Measurements from ENCODE around the gene ERFE.
A peak's percentile ranks its signal among the peaks of the same experiment; 100 is the strongest.

Gene ERFE

DNA sequence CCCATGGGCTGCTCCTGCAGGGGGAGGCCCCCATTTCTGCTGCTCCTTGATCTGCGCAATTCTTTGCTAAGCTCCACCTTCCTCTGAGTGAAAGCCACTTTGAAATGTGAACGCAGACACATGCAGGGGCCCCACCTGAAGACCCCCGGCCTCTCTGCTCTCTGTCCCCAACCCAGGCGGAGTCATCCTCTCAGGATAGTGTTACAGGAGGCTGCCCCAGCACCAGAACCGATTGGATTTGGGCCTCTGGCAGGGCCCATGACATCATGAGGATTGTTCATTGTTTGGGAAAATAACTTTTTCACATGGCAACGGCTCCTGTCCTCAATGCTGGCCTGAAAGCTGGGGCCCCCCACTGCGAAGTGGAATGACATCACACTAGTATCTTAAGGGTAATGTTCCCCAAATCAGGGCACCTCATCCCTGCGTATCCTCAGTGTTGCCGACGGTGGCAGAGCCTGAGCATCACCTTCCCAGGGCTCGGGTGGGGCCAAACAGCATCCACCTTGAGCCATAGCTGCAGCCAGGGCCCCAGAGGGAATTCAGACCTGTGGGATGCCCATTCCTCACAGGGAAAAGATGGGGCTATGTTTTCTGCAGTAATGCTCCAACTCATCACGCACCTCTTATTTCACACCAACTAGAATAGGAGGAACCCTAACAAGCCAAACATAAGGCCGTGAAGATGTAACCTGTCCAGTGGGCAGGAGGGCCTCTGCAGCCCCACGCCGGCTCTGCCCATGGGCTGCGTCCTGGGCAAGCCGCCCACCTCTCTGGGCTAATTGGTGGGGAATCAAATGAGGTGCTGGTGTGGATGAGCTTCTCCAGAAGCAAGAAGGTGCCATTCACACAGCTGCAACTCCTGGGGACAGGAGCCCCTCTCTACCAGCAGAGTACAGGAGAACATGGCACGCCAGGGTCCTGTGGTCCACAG is 2.7 kb upstream of the ERFE start:
- no peak overlapping the region for H3K27ac ChIP-seq (ENCODE audit: low read depth, low read length)
- H3K9me3 ChIP-seq (ENCODE audit: control insufficient read depth in 5 of 5, low read length in 5 of 5): peaks cover 0 to 3% (median 0%) of the 10 kb centered on the region in 5 donors
- H3K9ac ChIP-seq (ENCODE audit: low read length in 5 of 5): no peak overlapping the region
- H3K36me3 ChIP-seq (ENCODE audit: control insufficient read depth in 5 of 5, insufficient read depth in 5 of 5, low read length in 5 of 5): no peaks in the 10 kb centered on the region
- H3K4me1 ChIP-seq (ENCODE audit: control insufficient read depth in 5 of 5, insufficient read depth in 5 of 5, low read length in 5 of 5): peaks cover 0 to 22% (median 9%) of the 10 kb centered on the region in 5 donors
- no peak overlapping the region for H3K4me3 ChIP-seq (ENCODE audit: low read depth in 1 of 5, low read length in 5 of 5)
- peaks cover 9 to 17% (median 13%) of the 10 kb centered on the region in 5 donors for H3K27me3 ChIP-seq (ENCODE audit: control insufficient read depth in 5 of 5, insufficient read depth in 4 of 5, low read length in 5 of 5)

DNA sequence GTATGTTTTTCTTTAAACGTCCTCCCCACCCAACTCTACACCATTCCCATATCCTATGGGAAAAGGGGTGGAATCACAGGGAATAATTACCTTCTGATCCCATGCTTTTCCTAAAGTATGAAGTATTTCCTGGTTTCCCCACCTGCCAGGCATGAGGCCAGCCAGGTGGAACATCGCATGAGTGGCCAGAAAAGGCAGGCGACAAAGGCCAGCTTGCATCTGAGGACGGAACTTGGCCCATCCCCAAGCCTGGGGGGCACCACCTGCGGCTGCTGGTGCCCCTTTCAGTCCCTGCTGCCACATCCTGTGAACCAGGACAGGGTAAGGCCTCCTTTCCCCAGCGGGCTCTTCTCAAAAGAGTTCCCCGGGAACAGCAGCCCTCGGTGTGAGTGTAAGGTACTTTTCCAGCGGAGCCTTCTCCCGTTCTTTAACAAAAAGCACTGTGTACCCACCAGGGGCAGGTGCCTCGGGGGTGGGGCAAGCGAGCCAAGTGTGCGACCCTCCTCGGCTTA is 1.2 kb upstream of the ERFE start:
- Histone ChIP-seq H3K9ac (ENCODE audit: low read length in 5 of 5) (no peak overlapping the region), H3K36me3 (ENCODE audit: control insufficient read depth in 5 of 5, insufficient read depth in 5 of 5, low read length in 5 of 5) (no peaks in the 10 kb centered on the region), H3K4me3 (ENCODE audit: low read depth in 1 of 5, low read length in 5 of 5) (no peak overlapping the region), H3K27me3 (ENCODE audit: control insufficient read depth in 5 of 5, insufficient read depth in 4 of 5, low read length in 5 of 5) (peaks cover 11 to 28% (median 18%) of the 10 kb centered on the region in 5 donors), H3K9me3 (ENCODE audit: control insufficient read depth in 5 of 5, low read length in 5 of 5) (peaks cover 0 to 3% (median 0%) of the 10 kb centered on the region in 5 donors), H3K4me1 (ENCODE audit: control insufficient read depth in 5 of 5, insufficient read depth in 5 of 5, low read length in 5 of 5) (peaks cover 0 to 22% (median 9%) of the 10 kb centered on the region in 5 donors), H3K27ac (ENCODE audit: low read depth, low read length) (no peak overlapping the region)

DNA sequence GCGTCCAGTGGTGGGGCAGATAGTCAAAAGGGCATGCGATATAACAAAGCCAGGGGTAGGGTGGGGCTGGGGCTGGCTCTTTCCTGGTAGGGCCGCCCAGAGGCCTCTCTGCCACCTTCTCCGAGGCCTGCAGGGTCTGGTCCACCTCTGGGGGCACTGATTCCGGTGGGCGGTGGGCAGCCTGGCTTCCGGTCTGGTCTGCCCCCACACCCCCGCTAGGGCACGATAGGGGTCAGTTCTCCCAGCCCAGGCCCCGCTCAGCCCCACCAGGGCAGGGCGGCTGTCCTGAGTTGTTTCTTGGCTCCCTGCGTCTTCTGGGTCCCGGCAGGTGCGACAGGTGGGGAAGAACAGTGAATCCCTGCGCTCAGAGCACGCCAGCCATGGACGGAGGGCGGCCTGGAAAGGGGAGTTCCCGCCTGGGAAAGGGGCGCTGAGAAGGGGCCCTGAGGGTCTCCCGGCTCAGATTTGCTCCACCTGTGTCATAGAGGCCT is 707 bp upstream of the ERFE start:
- peaks cover 0 to 3% (median 0%) of the 10 kb centered on the region in 5 donors for H3K9me3 ChIP-seq (ENCODE audit: control insufficient read depth in 5 of 5, low read length in 5 of 5)
- peaks cover 16 to 33% (median 23%) of the 10 kb centered on the region in 5 donors for H3K27me3 ChIP-seq (ENCODE audit: control insufficient read depth in 5 of 5, insufficient read depth in 4 of 5, low read length in 5 of 5)
- peaks cover 0 to 20% (median 6%) of the 10 kb centered on the region in 5 donors for H3K4me1 ChIP-seq (ENCODE audit: control insufficient read depth in 5 of 5, insufficient read depth in 5 of 5, low read length in 5 of 5)
- H3K36me3 ChIP-seq (ENCODE audit: control insufficient read depth in 5 of 5, insufficient read depth in 5 of 5, low read length in 5 of 5): no peaks in the 10 kb centered on the region
- H3K9ac ChIP-seq (ENCODE audit: low read length in 5 of 5): no peak overlapping the region
- no peak overlapping the region for H3K4me3 ChIP-seq (ENCODE audit: low read depth in 1 of 5, low read length in 5 of 5)
- H3K27ac ChIP-seq (ENCODE audit: low read depth, low read length): no peak overlapping the region

DNA sequence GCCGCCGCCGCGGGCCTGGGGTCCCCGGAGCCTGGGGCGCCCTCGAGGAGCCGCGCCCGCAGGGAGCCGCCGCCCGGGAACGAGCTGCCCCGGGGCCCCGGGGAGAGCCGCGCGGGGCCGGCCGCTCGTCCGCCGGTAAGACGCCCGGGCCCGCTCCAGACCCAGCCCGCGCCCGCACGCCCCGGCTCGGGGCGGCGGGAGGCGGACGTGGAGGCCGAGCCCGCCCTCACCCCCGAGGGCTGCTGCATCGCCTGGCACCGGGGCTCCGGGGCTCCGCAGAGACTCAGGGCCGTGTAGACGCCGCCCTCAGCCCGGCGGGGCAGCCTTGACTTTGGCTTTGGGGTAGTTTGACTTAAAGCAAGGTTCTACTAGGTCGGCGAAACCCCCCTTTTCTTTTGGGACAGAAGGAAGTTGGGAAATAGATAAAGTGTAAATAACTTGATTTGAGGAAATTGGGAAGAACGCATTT is 335 bp downstream of the ERFE start:
- peaks cover 20 to 38% (median 26%) of the 10 kb centered on the region in 5 donors for H3K27me3 ChIP-seq (ENCODE audit: control insufficient read depth in 5 of 5, insufficient read depth in 4 of 5, low read length in 5 of 5)
- H3K9ac ChIP-seq (ENCODE audit: low read length in 5 of 5): no peak overlapping the region
- peaks cover 0 to 24% (median 12%) of the 10 kb centered on the region in 5 donors for H3K4me1 ChIP-seq (ENCODE audit: control insufficient read depth in 5 of 5, insufficient read depth in 5 of 5, low read length in 5 of 5)
- H3K9me3 ChIP-seq (ENCODE audit: control insufficient read depth in 5 of 5, low read length in 5 of 5): peaks cover 0 to 2% (median 0%) of the 10 kb centered on the region in 5 donors
- no peaks in the 10 kb centered on the region for H3K36me3 ChIP-seq (ENCODE audit: control insufficient read depth in 5 of 5, insufficient read depth in 5 of 5, low read length in 5 of 5)
- H3K4me3 ChIP-seq (ENCODE audit: low read depth in 1 of 5, low read length in 5 of 5): peak overlapping the region in 3 of 5 donors; percentile 31 to 42 (median 42)
- H3K27ac ChIP-seq (ENCODE audit: low read depth, low read length): no peak overlapping the region

DNA sequence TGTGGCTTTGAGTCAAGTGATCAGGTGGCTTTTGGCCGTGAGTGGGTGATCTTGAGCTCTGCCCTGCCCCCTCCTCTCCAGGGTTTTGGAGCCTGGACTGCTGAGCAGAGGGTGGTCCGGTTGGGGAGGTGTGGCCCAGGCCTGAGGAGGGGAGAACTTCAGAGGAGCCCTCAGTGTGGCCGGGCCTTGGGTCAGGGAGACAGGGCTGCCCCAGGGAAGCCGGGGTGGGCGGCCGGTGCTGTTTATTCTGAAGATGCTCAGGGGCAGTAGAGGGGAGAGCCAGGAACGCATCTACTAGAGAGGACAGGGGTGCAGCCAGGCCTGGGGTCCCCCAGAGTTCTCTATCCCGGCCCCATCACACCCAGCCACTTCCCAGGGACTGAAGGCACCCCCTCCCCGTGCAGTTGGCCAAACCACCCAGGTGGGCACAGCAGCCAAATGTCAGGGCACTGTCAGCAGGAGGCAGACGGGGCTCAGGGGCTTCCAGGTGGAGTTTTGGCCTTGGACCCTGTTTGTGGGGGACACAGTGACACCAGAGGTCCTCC is 963 bp downstream of the ERFE start:
- Histone ChIP-seq H3K9me3 (ENCODE audit: control insufficient read depth in 5 of 5, low read length in 5 of 5) (no peaks in the 10 kb centered on the region), H3K9ac (ENCODE audit: low read length in 5 of 5) (no peak overlapping the region), H3K27ac (ENCODE audit: low read depth, low read length) (no peak overlapping the region), H3K27me3 (ENCODE audit: control insufficient read depth in 5 of 5, insufficient read depth in 4 of 5, low read length in 5 of 5) (peaks cover 23 to 40% (median 26%) of the 10 kb centered on the region in 5 donors), H3K4me1 (ENCODE audit: control insufficient read depth in 5 of 5, insufficient read depth in 5 of 5, low read length in 5 of 5) (peaks cover 0 to 24% (median 12%) of the 10 kb centered on the region in 5 donors), H3K36me3 (ENCODE audit: control insufficient read depth in 5 of 5, insufficient read depth in 5 of 5, low read length in 5 of 5) (no peaks in the 10 kb centered on the region), H3K4me3 (ENCODE audit: low read depth in 1 of 5, low read length in 5 of 5) (peak overlapping the region in 1 of 5 donors; percentile 42)

DNA sequence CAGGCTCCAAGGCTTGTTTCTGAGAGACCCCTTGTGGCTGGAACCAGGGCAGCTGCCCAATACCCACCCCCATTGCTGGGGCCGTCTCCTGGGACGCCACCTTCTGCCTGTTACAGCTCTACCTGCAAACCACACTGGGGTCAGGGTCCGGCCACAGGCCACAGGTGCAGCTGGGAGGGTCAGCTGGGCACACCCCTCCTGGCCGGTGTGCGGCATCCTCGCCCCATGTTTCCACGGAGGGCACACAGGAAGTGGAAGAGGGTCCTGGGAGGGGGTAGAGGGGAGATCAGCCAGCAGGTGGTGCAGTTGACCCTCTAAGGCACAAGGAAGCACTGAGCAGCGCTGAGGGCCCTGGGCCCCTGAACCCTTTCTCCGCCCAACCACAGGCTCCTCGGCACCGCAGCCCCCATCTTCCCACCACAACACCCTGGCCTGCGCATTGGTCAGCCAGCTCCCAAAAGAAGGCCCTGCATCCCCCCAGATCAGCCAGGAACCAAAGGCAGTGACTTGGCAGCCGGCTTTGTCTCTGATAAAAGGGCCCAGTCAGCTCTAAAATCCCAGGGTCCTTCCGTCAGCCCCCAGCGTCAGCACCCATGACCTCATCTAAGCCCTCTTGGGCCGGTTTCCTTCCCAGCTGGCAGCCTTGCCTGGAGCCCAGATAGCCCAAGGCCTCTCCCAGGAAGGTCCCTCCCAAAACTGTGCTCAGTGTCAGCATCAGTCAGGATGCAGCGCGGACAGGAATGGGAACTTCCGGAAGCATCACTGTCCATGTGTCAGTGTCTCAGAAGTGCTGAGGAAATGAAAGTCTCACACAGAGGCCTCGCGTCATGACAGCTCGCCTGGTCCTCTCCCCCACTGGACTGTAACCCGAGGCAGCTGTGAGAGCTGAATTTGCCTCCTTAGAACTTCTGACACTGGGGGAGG is 1.7 kb downstream of the ERFE start:
- no peaks in the 10 kb centered on the region for H3K9me3 ChIP-seq (ENCODE audit: control insufficient read depth in 5 of 5, low read length in 5 of 5)
- H3K9ac ChIP-seq (ENCODE audit: low read length in 5 of 5): no peak overlapping the region
- H3K4me1 ChIP-seq (ENCODE audit: control insufficient read depth in 5 of 5, insufficient read depth in 5 of 5, low read length in 5 of 5): peaks cover 0 to 24% (median 12%) of the 10 kb centered on the region in 5 donors
- peaks cover 23 to 42% (median 26%) of the 10 kb centered on the region in 5 donors for H3K27me3 ChIP-seq (ENCODE audit: control insufficient read depth in 5 of 5, insufficient read depth in 4 of 5, low read length in 5 of 5)
- H3K36me3 ChIP-seq (ENCODE audit: control insufficient read depth in 5 of 5, insufficient read depth in 5 of 5, low read length in 5 of 5): no peaks in the 10 kb centered on the region
- no peak overlapping the region for H3K4me3 ChIP-seq (ENCODE audit: low read depth in 1 of 5, low read length in 5 of 5)
- no peak overlapping the region for H3K27ac ChIP-seq (ENCODE audit: low read depth, low read length)

DNA sequence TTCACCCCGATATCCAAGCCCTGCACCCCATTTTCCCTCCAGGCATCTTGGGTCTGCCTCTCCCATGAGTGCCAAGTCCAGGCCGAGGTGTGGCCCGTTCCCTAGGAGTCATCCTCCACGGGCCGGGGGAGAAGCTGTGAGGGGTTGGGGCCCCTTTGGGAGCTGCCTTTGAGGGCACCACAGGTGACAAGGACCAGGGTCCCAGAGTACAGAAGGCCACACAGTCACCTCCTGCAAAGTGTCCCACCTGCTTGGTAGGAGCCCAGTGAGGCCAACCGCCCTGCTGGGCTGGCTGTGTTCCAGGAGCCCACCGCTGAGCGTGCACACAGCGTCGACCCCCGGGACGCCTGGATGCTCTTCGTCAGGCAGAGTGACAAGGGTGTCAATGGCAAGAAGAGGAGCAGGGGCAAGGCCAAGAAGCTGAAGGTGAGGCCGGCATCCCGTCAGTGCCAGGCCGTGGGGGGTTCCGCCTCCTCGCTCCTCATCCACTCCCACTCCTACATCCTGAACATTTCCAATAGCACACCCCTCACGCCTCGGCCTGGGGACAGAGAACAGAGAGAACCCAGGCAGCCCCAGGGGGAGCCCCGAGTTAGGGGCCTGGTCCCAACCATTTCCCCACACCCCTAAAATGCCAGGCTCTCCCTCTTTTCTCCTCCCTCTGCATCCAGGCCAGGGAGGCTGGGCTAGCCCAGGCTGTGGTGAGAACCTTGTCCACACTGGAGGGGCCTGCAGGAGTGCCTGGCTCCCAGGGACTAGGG is 2.7 kb downstream of the ERFE start:
- Histone ChIP-seq H3K27me3 (ENCODE audit: control insufficient read depth in 5 of 5, insufficient read depth in 4 of 5, low read length in 5 of 5) (peaks cover 23 to 42% (median 26%) of the 10 kb centered on the region in 5 donors), H3K9me3 (ENCODE audit: control insufficient read depth in 5 of 5, low read length in 5 of 5) (no peaks in the 10 kb centered on the region), H3K4me3 (ENCODE audit: low read depth in 1 of 5, low read length in 5 of 5) (no peak overlapping the region), H3K36me3 (ENCODE audit: control insufficient read depth in 5 of 5, insufficient read depth in 5 of 5, low read length in 5 of 5) (no peaks in the 10 kb centered on the region), H3K4me1 (ENCODE audit: control insufficient read depth in 5 of 5, insufficient read depth in 5 of 5, low read length in 5 of 5) (peaks cover 0 to 31% (median 12%) of the 10 kb centered on the region in 5 donors), H3K27ac (ENCODE audit: low read depth, low read length) (no peak overlapping the region), H3K9ac (ENCODE audit: low read length in 5 of 5) (no peak overlapping the region)

DNA sequence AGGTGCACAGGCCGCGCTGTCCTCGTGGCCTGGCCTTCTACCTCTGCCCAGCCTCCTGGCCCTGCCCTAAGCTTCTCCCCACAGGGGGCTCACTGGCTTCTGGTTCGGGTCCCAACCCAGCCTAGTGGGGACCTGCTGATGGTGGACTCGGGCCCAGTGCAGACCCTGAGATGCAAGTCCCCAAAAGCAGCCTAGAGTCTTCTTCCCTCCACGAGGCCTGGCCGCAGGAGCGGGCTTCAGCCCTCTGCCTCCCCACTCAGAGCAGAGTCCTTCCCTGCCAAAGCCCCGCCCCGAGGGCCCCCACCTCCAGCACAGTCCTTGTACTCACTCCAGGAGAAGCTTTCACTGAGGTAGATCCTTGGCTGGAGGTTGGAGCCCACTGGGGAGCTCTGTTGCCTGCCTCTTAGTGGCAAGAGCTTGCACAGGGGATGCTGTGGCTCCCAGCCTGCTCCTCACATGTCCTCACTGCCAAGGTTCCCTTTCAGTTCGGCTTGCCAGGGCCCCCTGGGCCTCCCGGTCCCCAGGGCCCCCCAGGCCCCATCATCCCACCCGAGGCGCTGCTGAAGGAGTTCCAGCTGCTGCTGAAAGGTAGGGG is 3.6 kb downstream of the ERFE start:
- Histone ChIP-seq H3K36me3 (ENCODE audit: control insufficient read depth in 5 of 5, insufficient read depth in 5 of 5, low read length in 5 of 5) (peaks cover 0 to 6% (median 0%) of the 10 kb centered on the region in 5 donors), H3K4me3 (ENCODE audit: low read depth in 1 of 5, low read length in 5 of 5) (no peak overlapping the region), H3K9ac (ENCODE audit: low read length in 5 of 5) (no peak overlapping the region), H3K27ac (ENCODE audit: low read depth, low read length) (no peak overlapping the region), H3K9me3 (ENCODE audit: control insufficient read depth in 5 of 5, low read length in 5 of 5) (no peaks in the 10 kb centered on the region), H3K4me1 (ENCODE audit: control insufficient read depth in 5 of 5, insufficient read depth in 5 of 5, low read length in 5 of 5) (peaks cover 0 to 38% (median 12%) of the 10 kb centered on the region in 5 donors), H3K27me3 (ENCODE audit: control insufficient read depth in 5 of 5, insufficient read depth in 4 of 5, low read length in 5 of 5) (peaks cover 23 to 42% (median 26%) of the 10 kb centered on the region in 5 donors)
